Measurements from ENCODE around the gene PNPLA3.

- TF ChIP-seq CTCF (IDR thresholded peaks at IDR 0.05; ENCODE audit: low read depth, low read length, poor library complexity, severe bottlenecking) (no peak), EZH2phosphoT487 (IDR thresholded peaks at IDR 0.05; ENCODE audit: borderline replicate concordance, low read length) (no peak)
These were observed 50.5 kb downstream of the PNPLA3 start for GRCh38 chr22:43974028-43974545.
